Skeletal muscle tissue (tissue), 4 donors: Measurements from ENCODE around the gene ATP8B4. TPM values are rescaled to one million over a fixed set of nuclear protein-coding genes. Genes with fewer than 3 reads are reported as not detected.

Experiments
- H3K27ac ChIP-seq: one replicate; pipeline ENCODE4 v1.7.0; 2013; ENCODE audit warnings: mild to moderate bottlenecking, low read depth, low read length, inconsistent platforms
- H3K27me3 ChIP-seq, 3 donors: one replicate each; pipeline ENCODE4 v1.7.0; 2013; ENCODE audit warnings: low read length in 3 of 3; ENCODE audit not compliant: control insufficient read depth in 3 of 3, insufficient read depth in 3 of 3
- H3K36me3 ChIP-seq, 3 donors: one replicate each; pipeline ENCODE4 v1.7.0; 2013; ENCODE audit warnings: low read length in 3 of 3; ENCODE audit not compliant: control insufficient read depth in 3 of 3, insufficient read depth in 3 of 3
- H3K4me1 ChIP-seq, 3 donors: one replicate each; pipeline ENCODE4 v1.7.0; 2013; ENCODE audit warnings: low read length in 3 of 3, mild to moderate bottlenecking in 3 of 3; ENCODE audit not compliant: control insufficient read depth in 3 of 3, insufficient read depth in 3 of 3
- H3K4me3 ChIP-seq, 3 donors: one replicate each; pipeline ENCODE4 v1.7.0; 2013; ENCODE audit warnings: low read length in 3 of 3
- H3K9ac ChIP-seq, 3 donors: one replicate each; pipeline ENCODE4 v1.7.0; 2013; ENCODE audit warnings: low read length in 3 of 3, mild to moderate bottlenecking in 3 of 3, moderate library complexity in 2 of 3, low read depth in 1 of 3
- H3K9me3 ChIP-seq, 3 donors: one replicate each; pipeline ENCODE4 v1.7.0; 2013; ENCODE audit warnings: low read length in 3 of 3; ENCODE audit not compliant: control insufficient read depth in 3 of 3
- total RNA-seq: library from RNA; depleted of rRNA; stranded (reverse); fragments of >200 nt; gene quantifications from one replicate; pipeline ENCODE4 v1.2.3, GENCODE V29; 2014
- donor health status: Osteomylitis.

ATP8B4 gene
- total RNA-seq, 1 donor from 2014 or later: 15.1 TPM

- Histone ChIP-seq H3K36me3 (no peaks in the 10 kb centered on the region), H3K9me3 (peaks cover 0 to 3% (median 0%) of the 10 kb centered on the region in 3 donors), H3K4me1 (no peaks in the 10 kb centered on the region), H3K27me3 (no peaks in the 10 kb centered on the region), H3K27ac (no peak overlapping the region), H3K9ac (no peak overlapping the region), H3K4me3 (no peak overlapping the region)
Measured at GRCh38 chr15:49842031-49842730, 276.9 kb downstream of the ATP8B4 start.

- Histone ChIP-seq H3K4me3 (no peak overlapping the region), H3K4me1 (no peaks in the 10 kb centered on the region), H3K27me3 (no peaks in the 10 kb centered on the region), H3K27ac (no peak overlapping the region), H3K9ac (no peak overlapping the region), H3K36me3 (no peaks in the 10 kb centered on the region), H3K9me3 (no peaks in the 10 kb centered on the region)
Measured at GRCh38 chr15:49832511-49832910, 286.5 kb downstream of the ATP8B4 start.

GRCh38 chr15:49831206-49831965 lies 287.6 kb downstream of the ATP8B4 start:
- Histone ChIP-seq H3K27ac (no peak overlapping the region), H3K4me1 (no peaks in the 10 kb centered on the region), H3K36me3 (no peaks in the 10 kb centered on the region), H3K9ac (no peak overlapping the region), H3K27me3 (no peaks in the 10 kb centered on the region), H3K9me3 (no peaks in the 10 kb centered on the region), H3K4me3 (no peak overlapping the region)

GRCh38 chr15:49830391-49830790 lies 288.6 kb downstream of the ATP8B4 start:
- Histone ChIP-seq H3K9me3 (no peaks in the 10 kb centered on the region), H3K27ac (no peak overlapping the region), H3K9ac (no peak overlapping the region), H3K4me1 (no peaks in the 10 kb centered on the region), H3K27me3 (no peaks in the 10 kb centered on the region), H3K4me3 (no peak overlapping the region), H3K36me3 (no peaks in the 10 kb centered on the region)

- no peak overlapping the region for H3K9ac ChIP-seq
- H3K4me3 ChIP-seq: no peak overlapping the region
- no peak overlapping the region for H3K27ac ChIP-seq
- H3K36me3 ChIP-seq: no peaks in the 10 kb centered on the region
- H3K27me3 ChIP-seq: no peaks in the 10 kb centered on the region
- no peaks in the 10 kb centered on the region for H3K9me3 ChIP-seq
- H3K4me1 ChIP-seq: no peaks in the 10 kb centered on the region
Measured at GRCh38 chr15:49827311-49827710, 291.7 kb downstream of the ATP8B4 start.

GRCh38 chr15:49826640-49827234 lies 292.3 kb downstream of the ATP8B4 start:
- Histone ChIP-seq H3K4me1 (no peaks in the 10 kb centered on the region), H3K4me3 (no peak overlapping the region), H3K27me3 (no peaks in the 10 kb centered on the region), H3K9ac (no peak overlapping the region), H3K9me3 (no peaks in the 10 kb centered on the region), H3K27ac (no peak overlapping the region), H3K36me3 (no peaks in the 10 kb centered on the region)

GRCh38 chr15:49824775-49825099 lies 294.3 kb downstream of the ATP8B4 start:
- no peak overlapping the region for H3K9ac ChIP-seq
- H3K4me1 ChIP-seq: no peaks in the 10 kb centered on the region
- no peaks in the 10 kb centered on the region for H3K27me3 ChIP-seq
- no peaks in the 10 kb centered on the region for H3K9me3 ChIP-seq
- H3K27ac ChIP-seq: no peak overlapping the region
- no peak overlapping the region for H3K4me3 ChIP-seq
- no peaks in the 10 kb centered on the region for H3K36me3 ChIP-seq

- Histone ChIP-seq H3K9me3 (no peaks in the 10 kb centered on the region), H3K4me3 (no peak overlapping the region), H3K9ac (no peak overlapping the region), H3K4me1 (no peaks in the 10 kb centered on the region), H3K27me3 (no peaks in the 10 kb centered on the region), H3K36me3 (no peaks in the 10 kb centered on the region), H3K27ac (no peak overlapping the region)
Measured at GRCh38 chr15:49823987-49824774, 294.9 kb downstream of the ATP8B4 start.

GRCh38 chr15:49817100-49817499 lies 301.9 kb downstream of the ATP8B4 start:
- Histone ChIP-seq H3K9ac (no peak overlapping the region), H3K27me3 (no peaks in the 10 kb centered on the region), H3K27ac (no peak overlapping the region), H3K4me3 (no peak overlapping the region), H3K36me3 (no peaks in the 10 kb centered on the region), H3K4me1 (peaks cover 0 to 2% (median 0%) of the 10 kb centered on the region in 3 donors), H3K9me3 (peaks cover 0 to 2% (median 0%) of the 10 kb centered on the region in 3 donors)
